SK-N-SH treated with all-trans-retinoic acid at 6 μM for 48 hours (cell line): ENCODE data around the gene STAMBPL1.

Experiments
- ATAC-seq: fragments of 200-7000 bp; cut with Tn5 transposase; 3 replicates; pipeline ENCODE4 v1.9.1; 2020; ENCODE audit warnings: mild to moderate bottlenecking, moderate library complexity
- ARNTL ChIP-seq: fragments of 450-650 bp; formaldehyde crosslinking; IDR thresholded peaks from 2 replicates; pipeline ENCODE4 v1.5.0; 2020; ENCODE audit warnings: low read depth, mild to moderate bottlenecking, moderate library complexity, borderline replicate concordance
- BACH2 ChIP-seq: fragments of 250-450 bp; sonication (Bioruptor Pico); IDR thresholded peaks from 2 replicates; pipeline ENCODE4 v1.9.0; 2021; ENCODE audit warnings: mild to moderate bottlenecking, borderline replicate concordance
- CSDC2 ChIP-seq: fragments of 250-450 bp; sonication (Bioruptor Pico); IDR thresholded peaks from 2 replicates; pipeline ENCODE4 v1.5.0; 2020; ENCODE audit warnings: mild to moderate bottlenecking, moderate library complexity
- GLIS3 ChIP-seq: fragments of 250-450 bp; sonication (Bioruptor Pico); IDR thresholded peaks from 2 replicates; pipeline ENCODE4 v1.5.0; 2020; ENCODE audit warnings: mild to moderate bottlenecking, moderate library complexity
- ISL1 ChIP-seq: fragments of 250-450 bp; sonication (Bioruptor Pico); IDR thresholded peaks from 2 replicates; pipeline ENCODE4 v2.1.2; 2022; ENCODE audit warnings: mild to moderate bottlenecking, moderate library complexity
- PPARA ChIP-seq: fragments of 250-450 bp; sonication (Bioruptor Pico); IDR thresholded peaks from 2 replicates; pipeline ENCODE4 v1.5.0; 2020; ENCODE audit warnings: mild to moderate bottlenecking, borderline replicate concordance
- TSHZ2 ChIP-seq: fragments of 250-450 bp; sonication (Bioruptor Pico); IDR thresholded peaks from 2 replicates; pipeline ENCODE4 v1.5.0; 2020; ENCODE audit warnings: mild to moderate bottlenecking, moderate library complexity
- ZC3H10 ChIP-seq: fragments of 250-450 bp; sonication (Bioruptor Pico); IDR thresholded peaks from 2 replicates; pipeline ENCODE4 v1.5.1; 2021; ENCODE audit warnings: mild to moderate bottlenecking, moderate library complexity
- ZFP3 ChIP-seq: fragments of 250-450 bp; sonication (Bioruptor Pico); IDR thresholded peaks from 2 replicates; pipeline ENCODE4 v1.5.0; 2020; ENCODE audit warnings: mild to moderate bottlenecking, moderate library complexity
- ZFP30 ChIP-seq: fragments of 450-650 bp; formaldehyde crosslinking; IDR thresholded peaks from 2 replicates; pipeline ENCODE4 v1.5.0; 2022; ENCODE audit warnings: mild to moderate bottlenecking, moderate library complexity
- TF ChIP-seq, protein P1 (sequence below): fragments of 250-450 bp; sonication (Bioruptor Pico); IDR thresholded peaks from 2 replicates; pipeline ENCODE4 v1.8.0; 2020; ENCODE audit warnings: mild to moderate bottlenecking, moderate library complexity, borderline replicate concordance
- TF ChIP-seq, protein P2 (sequence below): fragments of 250-450 bp; sonication (Bioruptor Pico); IDR thresholded peaks from 2 replicates; pipeline ENCODE4 v1.8.0; 2021; ENCODE audit warnings: low read depth, mild to moderate bottlenecking, moderate library complexity, borderline replicate concordance
- TF ChIP-seq, protein P3 (sequence below): fragments of 250-450 bp; sonication (Bioruptor Pico); IDR thresholded peaks from 2 replicates; pipeline ENCODE4 v1.5.1; 2020; ENCODE audit warnings: low read depth, mild to moderate bottlenecking, moderate library complexity

Gene STAMBPL1

DNA sequence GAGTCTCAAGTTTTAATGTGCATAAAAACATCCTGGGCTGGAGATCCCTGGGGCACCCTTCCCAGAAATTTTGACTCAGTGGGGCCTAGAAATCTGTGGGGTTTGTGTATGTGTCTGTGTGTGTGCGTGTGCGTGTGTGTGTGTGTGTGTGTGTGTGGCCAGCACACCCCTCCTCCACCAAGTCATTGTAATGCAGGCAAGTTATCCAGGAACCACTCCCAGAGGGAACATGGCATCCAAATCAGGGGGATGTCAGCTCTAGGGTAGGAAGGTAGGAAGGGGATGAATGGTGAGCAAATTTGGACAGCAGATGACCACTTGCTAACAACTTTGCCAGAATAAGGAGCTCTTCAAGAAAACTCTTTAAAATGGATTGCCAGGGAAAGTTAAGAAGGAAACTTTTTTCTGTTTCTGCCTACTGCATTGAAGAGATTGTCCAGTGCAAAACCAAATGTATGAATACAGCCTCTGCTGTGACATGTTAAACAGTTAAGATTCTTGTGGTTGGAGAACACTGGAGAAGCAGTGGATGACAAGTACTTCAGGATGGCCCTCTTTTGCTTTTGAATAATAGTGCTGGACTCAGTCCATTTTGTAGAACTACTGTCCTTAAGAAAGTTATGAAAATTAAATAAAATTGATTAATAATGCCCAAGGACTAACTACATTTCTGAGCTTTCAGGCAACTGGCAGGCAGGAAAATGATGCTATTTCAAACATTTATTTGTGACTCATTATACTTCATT is 12.3 kb downstream of the STAMBPL1 start:
- TF ChIP-seq CSDC2 (CRISPR knock-in tag), result no peak
- no peak for TF ChIP-seq GLIS3 (CRISPR knock-in tag)
- TF ChIP-seq, protein P1, sequence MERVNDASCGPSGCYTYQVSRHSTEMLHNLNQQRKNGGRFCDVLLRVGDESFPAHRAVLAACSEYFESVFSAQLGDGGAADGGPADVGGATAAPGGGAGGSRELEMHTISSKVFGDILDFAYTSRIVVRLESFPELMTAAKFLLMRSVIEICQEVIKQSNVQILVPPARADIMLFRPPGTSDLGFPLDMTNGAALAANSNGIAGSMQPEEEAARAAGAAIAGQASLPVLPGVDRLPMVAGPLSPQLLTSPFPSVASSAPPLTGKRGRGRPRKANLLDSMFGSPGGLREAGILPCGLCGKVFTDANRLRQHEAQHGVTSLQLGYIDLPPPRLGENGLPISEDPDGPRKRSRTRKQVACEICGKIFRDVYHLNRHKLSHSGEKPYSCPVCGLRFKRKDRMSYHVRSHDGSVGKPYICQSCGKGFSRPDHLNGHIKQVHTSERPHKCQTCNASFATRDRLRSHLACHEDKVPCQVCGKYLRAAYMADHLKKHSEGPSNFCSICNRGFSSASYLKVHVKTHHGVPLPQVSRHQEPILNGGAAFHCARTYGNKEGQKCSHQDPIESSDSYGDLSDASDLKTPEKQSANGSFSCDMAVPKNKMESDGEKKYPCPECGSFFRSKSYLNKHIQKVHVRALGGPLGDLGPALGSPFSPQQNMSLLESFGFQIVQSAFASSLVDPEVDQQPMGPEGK (CRISPR knock-in tag), result no peak
- peak; percentile 80 for TF ChIP-seq ISL1 (CRISPR knock-in tag)
- peak; percentile 77 for ATAC-seq

GRCh38 chr10:88893611-88894010 is 13.6 kb downstream of the STAMBPL1 start:
- no peak for TF ChIP-seq ARNTL (CRISPR knock-in tag)
- no peak for TF ChIP-seq ZFP30
- TF ChIP-seq, protein P2, sequence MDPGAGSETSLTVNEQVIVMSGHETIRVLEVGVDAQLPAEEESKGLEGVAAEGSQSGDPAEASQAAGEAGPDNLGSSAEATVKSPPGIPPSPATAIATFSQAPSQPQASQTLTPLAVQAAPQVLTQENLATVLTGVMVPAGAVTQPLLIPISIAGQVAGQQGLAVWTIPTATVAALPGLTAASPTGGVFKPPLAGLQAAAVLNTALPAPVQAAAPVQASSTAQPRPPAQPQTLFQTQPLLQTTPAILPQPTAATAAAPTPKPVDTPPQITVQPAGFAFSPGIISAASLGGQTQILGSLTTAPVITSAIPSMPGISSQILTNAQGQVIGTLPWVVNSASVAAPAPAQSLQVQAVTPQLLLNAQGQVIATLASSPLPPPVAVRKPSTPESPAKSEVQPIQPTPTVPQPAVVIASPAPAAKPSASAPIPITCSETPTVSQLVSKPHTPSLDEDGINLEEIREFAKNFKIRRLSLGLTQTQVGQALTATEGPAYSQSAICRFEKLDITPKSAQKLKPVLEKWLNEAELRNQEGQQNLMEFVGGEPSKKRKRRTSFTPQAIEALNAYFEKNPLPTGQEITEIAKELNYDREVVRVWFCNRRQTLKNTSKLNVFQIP (CRISPR knock-in tag), result no peak
- no peak for ATAC-seq

DNA sequence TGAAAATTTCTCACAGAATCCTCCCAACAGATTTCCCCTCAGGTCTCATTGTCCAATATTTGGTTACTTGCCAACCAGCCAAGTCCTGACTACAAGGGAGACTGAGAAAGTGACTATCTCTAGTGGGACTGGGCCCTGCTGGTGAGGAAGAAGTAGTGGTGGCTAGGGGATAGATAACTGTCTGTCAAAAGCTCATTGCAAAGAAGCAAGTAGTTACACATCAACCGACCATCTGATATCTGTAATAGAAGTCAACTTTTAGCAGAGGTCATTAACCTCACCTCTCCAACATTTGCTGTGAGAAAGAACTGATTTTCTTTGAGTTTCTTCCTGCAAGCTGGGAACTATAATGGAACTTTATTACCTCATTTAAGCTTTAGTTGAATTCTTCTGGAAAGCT is 15.2 kb downstream of the STAMBPL1 start:
- no peak for ATAC-seq
- TF ChIP-seq ZFP3 (CRISPR knock-in tag), result no peak
- TF ChIP-seq, protein P2 (CRISPR knock-in tag), result no peak
- TF ChIP-seq ZFP30, result no peak
- TF ChIP-seq, protein P1 (CRISPR knock-in tag), result no peak
- TF ChIP-seq TSHZ2 (CRISPR knock-in tag), result no peak

DNA sequence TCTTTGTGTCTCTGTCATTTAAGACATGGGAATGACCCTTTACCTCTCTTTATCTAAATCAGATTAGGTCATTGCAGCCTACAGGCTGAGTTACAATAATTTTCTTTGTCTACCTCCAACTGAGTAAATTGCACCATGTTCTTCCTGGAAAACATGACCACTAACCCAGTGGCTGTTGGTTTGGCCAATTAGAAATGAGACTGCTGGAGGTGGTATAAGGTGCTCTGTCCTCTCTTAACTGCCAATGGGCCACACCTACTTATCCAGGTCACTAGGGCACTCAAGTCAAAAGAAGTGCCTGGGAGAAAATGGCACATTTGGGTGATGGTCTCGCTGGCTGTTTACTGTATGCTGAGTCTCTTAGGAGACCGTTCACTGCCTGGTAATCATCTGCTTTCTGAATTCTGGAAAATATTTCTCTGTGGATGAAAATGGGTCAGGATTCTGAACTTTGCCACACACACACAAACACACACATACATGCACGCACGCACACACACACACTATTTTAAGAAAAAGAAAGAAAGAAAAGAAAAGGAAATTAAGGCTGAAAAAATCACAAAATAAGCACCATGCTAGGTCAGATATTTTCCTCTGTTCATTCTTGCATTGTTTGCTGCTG is 16.4 kb downstream of the STAMBPL1 start:
- no peak for ATAC-seq
- TF ChIP-seq PPARA (CRISPR knock-in tag) (no peak), BACH2 (CRISPR knock-in tag) (no peak), ZC3H10 (CRISPR knock-in tag) (no peak)
- TF ChIP-seq, protein P3, sequence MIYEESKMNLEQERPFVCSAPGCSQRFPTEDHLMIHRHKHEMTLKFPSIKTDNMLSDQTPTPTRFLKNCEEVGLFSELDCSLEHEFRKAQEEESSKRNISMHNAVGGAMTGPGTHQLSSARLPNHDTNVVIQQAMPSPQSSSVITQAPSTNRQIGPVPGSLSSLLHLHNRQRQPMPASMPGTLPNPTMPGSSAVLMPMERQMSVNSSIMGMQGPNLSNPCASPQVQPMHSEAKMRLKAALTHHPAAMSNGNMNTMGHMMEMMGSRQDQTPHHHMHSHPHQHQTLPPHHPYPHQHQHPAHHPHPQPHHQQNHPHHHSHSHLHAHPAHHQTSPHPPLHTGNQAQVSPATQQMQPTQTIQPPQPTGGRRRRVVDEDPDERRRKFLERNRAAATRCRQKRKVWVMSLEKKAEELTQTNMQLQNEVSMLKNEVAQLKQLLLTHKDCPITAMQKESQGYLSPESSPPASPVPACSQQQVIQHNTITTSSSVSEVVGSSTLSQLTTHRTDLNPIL (CRISPR knock-in tag), result no peak
